Gastrocnemius medialis (tissue), 4 donors: ENCODE results near the gene RAD17.

Experiments used
- POLR2A ChIP-seq, 2 donors: fragments of 450-650 bp; IDR thresholded peaks; one replicate each; pipeline ENCODE4 v1.6.1; 2017; ENCODE audit warnings: antibody characterized with exemption in 2 of 2, mild to moderate bottlenecking in 2 of 2, moderate library complexity in 2 of 2
- TF ChIP-seq, protein P1 (sequence below), 5 experiments: fragments of 450-650 bp in 3 of 5; fragments of 200-600 bp in 2 of 5; sonication (generic) in 2 of 5; IDR thresholded peaks in 4 of 5; conservative IDR thresholded peaks in 1 of 5; 1 replicate in 4 of 5; 2 replicates in 1 of 5; pipeline ENCODE4 v1.5.1; 2016 to 2019; ENCODE audit warnings: antibody characterized with exemption in 5 of 5, mild to moderate bottlenecking in 3 of 5, moderate library complexity in 3 of 5

DNA sequence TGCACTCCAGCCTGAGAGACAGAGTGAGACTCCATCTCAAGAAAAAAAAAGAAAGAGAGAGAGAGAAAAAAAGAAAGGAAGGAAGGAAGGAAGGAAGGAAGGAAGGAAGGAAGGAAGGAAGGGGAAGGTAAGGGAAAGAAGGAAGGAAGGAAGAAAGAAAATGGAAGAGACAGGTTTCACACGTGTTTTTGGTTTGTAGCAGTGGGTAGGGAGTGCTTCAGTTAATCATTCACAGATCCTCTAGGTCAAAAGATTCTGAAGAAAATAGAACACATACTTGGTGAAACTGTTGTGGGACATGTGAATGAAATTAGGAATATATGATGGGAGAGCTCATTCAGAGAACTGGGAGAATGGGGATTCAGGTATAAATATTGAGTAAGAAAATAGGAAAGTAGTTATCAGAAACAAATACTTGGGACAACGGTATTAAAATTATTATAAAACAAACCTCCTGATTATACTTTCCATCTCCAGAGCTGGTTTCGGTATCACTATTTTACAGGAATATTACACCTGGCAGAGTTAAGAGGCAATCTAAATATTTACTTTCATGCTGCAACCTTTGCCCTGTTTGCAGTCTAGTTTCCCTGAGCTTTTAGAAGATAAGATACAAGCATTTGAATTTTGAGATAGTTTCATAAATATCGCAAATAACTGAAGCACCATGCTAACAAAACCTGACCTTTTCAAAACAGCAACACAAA lies 82.5 kb downstream of the RAD17 start:
- no peak for TF ChIP-seq POLR2A (IDR thresholded peaks at IDR 0.05)
- TF ChIP-seq, protein P1, sequence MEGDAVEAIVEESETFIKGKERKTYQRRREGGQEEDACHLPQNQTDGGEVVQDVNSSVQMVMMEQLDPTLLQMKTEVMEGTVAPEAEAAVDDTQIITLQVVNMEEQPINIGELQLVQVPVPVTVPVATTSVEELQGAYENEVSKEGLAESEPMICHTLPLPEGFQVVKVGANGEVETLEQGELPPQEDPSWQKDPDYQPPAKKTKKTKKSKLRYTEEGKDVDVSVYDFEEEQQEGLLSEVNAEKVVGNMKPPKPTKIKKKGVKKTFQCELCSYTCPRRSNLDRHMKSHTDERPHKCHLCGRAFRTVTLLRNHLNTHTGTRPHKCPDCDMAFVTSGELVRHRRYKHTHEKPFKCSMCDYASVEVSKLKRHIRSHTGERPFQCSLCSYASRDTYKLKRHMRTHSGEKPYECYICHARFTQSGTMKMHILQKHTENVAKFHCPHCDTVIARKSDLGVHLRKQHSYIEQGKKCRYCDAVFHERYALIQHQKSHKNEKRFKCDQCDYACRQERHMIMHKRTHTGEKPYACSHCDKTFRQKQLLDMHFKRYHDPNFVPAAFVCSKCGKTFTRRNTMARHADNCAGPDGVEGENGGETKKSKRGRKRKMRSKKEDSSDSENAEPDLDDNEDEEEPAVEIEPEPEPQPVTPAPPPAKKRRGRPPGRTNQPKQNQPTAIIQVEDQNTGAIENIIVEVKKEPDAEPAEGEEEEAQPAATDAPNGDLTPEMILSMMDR (IDR thresholded peaks at IDR 0.05 in 4 of 5, conservative IDR thresholded peaks at IDR 0.05 in 1 of 5), result no peak
